GM12878 (cell line): ENCODE data around the gene EPO. TPM values are rescaled to one million over a fixed set of nuclear protein-coding genes. Genes with fewer than 3 reads are reported as not detected.
A peak's percentile ranks its signal among the peaks of the same experiment; 100 is the strongest.

ENCODE experiments used
- ATF3 ChIP-seq: IDR thresholded peaks from 2 replicates; pipeline ENCODE4 v1.6.1; 2011; ENCODE audit warnings: low read depth, mild to moderate bottlenecking, low read length, moderate library complexity, borderline replicate concordance; ENCODE audit errors: extremely low read depth
- CHD2 ChIP-seq: IDR thresholded peaks from 2 replicates; pipeline ENCODE4 v1.6.1; 2011; ENCODE audit warnings: low read depth, low read length, improper control_type of control experiment, borderline replicate concordance
- ELK1 ChIP-seq: IDR thresholded peaks from 2 replicates; pipeline ENCODE4 v1.6.1; 2012; ENCODE audit warnings: low read depth, low read length, improper control_type of control experiment
- GATAD2B ChIP-seq: fragments of 450-650 bp; conservative IDR thresholded peaks from 2 replicates; pipeline ENCODE4 v1.6.1; 2017; ENCODE audit warnings: low read depth, mild to moderate bottlenecking, moderate library complexity
- HDGF ChIP-seq: fragments of 450-650 bp; IDR thresholded peaks from 2 replicates; pipeline ENCODE4 v1.6.1; 2016; ENCODE audit warnings: antibody characterized with exemption
- KAT2A ChIP-seq: conservative IDR thresholded peaks from 2 replicates; pipeline ENCODE4 v1.6.1; 2011; ENCODE audit warnings: low read depth, low read length; ENCODE audit not compliant: control insufficient read depth
- NFYB ChIP-seq: IDR thresholded peaks from 2 replicates; pipeline ENCODE4 v1.6.1; 2011; ENCODE audit warnings: low read depth, mild to moderate bottlenecking, low read length, improper control_type of control experiment, moderate library complexity; ENCODE audit not compliant: insufficient read depth
- NR2F1 ChIP-seq: fragments of 450-650 bp; conservative IDR thresholded peaks from 2 replicates; pipeline ENCODE4 v1.6.1; 2017; ENCODE audit warnings: mild to moderate bottlenecking
- POLR2AphosphoS2 ChIP-seq: IDR thresholded peaks from 2 replicates; pipeline ENCODE4 v1.6.1; 2011; ENCODE audit warnings: low read depth, mild to moderate bottlenecking, low read length, improper control_type of control experiment, moderate library complexity
- RB1 ChIP-seq: fragments of 450-650 bp; formaldehyde crosslinking; IDR thresholded peaks from 2 replicates; pipeline ENCODE4 v1.6.1; 2017; ENCODE audit warnings: mild to moderate bottlenecking, borderline replicate concordance
- RFX5 ChIP-seq: IDR thresholded peaks from 2 replicates; pipeline ENCODE4 v1.6.1; 2011; ENCODE audit warnings: low read depth, low read length, improper control_type of control experiment
- SMAD1 ChIP-seq: fragments of 450-650 bp; IDR thresholded peaks from 2 replicates; pipeline ENCODE4 v1.6.1; 2018; ENCODE audit warnings: mild to moderate bottlenecking, low read depth; ENCODE audit not compliant: partially characterized antibody
- SMARCA5 ChIP-seq: fragments of 450-650 bp; IDR thresholded peaks from 2 replicates; pipeline ENCODE4 v1.6.1; 2017; ENCODE audit warnings: mild to moderate bottlenecking
- SPI1 ChIP-seq: IDR thresholded peaks from 2 replicates; pipeline ENCODE4 v1.6.1; 2011; ENCODE audit warnings: low read depth, mild to moderate bottlenecking, low read length, moderate library complexity, borderline replicate concordance; ENCODE audit not compliant: insufficient read depth
- SREBF1 ChIP-seq: IDR thresholded peaks from 2 replicates; pipeline ENCODE4 v1.6.1; 2012; ENCODE audit warnings: mild to moderate bottlenecking, low read length
- polyA plus RNA-seq, 11 experiments: library from polyadenylated mRNA; depleted of rRNA in 4 of 11; unstranded in 6 of 11; stranded (reverse) in 5 of 11; fragments of >200 nt; fragmentation: Nextera tagmentation in 4 of 11; fragmentation: Illumina TruSeq in 1 of 11; extraction: Ambion mirVana in 4 of 11; extraction: Trizol in 1 of 11; gene quantifications; 1 replicate in 1 of 11; 2 replicates in 10 of 11; pipeline versions ENCODE4 v1.2.1 to v1.2.3, GENCODE V29; 2011 to 2016; ENCODE audit warnings: inconsistent platforms in 2 of 11, missing spikeins in 2 of 11, low read depth in 1 of 11
- total RNA-seq, 4 experiments: library from RNA; depleted of rRNA in 3 of 4; stranded (reverse); fragments of >200 nt in 3 of 4; fragmentation: Illumina TruSeq in 1 of 4; extraction: Trizol in 1 of 4; gene quantifications; 2 replicates each; pipeline versions ENCODE4 v1.2.1 to v1.2.3, GENCODE V29; 2013 to 2021
- TF ChIP-seq, protein P1 (sequence below): fragments of 450-650 bp; conservative IDR thresholded peaks from 2 replicates; pipeline ENCODE4 v1.6.1; 2017; ENCODE audit warnings: mild to moderate bottlenecking, moderate library complexity
- TF ChIP-seq, protein P2 (sequence below): fragments of 150-350 bp; IDR thresholded peaks from 2 replicates; pipeline ENCODE4 v1.6.1; 2016; ENCODE audit warnings: low read depth, low read length
- TF ChIP-seq, protein P3 (sequence below): fragments of 450-650 bp; IDR thresholded peaks from 2 replicates; pipeline ENCODE4 v1.6.1; 2017; ENCODE audit warnings: borderline replicate concordance
- TF ChIP-seq, protein P4 (sequence below): fragments of 450-650 bp; IDR thresholded peaks from 2 replicates; pipeline ENCODE4 v1.6.1; 2017; ENCODE audit warnings: low read depth, mild to moderate bottlenecking, moderate library complexity

EPO gene
- total and polyA plus RNA-seq, 10 of the 15 experiments (the other 5 are each of a cell fraction or from before 2014, with no cell fraction given): 0.06 to 0.19 TPM; not detected in 8

DNA sequence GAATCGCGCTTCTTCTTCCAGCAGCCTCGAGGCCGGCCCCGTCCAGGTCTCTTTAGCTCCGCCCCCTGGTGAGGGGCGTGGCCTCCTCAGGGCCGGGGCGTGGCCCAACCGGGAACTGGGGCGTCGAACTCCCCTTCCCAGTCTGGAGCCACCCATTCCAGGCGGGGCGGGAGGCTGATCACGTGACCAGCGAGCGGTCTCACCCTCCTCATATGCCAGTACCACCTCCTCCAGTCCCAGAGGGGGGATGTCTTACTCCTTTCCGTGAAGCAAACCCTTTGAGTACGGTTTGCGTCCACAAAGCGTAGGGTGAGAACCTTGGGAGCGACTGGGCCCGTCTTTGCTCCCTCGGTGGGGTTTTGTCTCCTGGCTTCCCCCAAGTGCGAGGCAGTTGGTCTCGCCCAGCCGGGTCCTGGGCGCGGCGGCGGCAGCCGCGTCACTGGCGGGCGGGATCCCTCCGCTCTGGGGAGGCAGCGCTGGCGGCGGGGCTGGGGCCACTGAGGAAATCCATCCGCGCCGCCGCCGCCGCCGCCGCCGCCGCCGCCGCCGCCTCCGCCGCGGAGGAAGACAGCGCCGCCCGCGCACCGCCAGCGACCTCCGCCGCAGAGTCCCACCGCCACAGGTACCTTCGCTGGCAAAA lies 46.8 kb upstream of the EPO start, which contains the start of gene GNB2 (continued):
- TF ChIP-seq NFYB (no peak), ATF3 (peak; percentile 28; the same call in 1 of the 2 replicates), HDGF (peak; percentile 96), ELK1 (0 out of 2 replicates have a peak, but pooled peaks have one; percentile 37), RFX5 (0 out of 2 replicates have a peak, but pooled peaks have one; percentile 28), RB1 (peak; percentile 97; the same call in 1 of the 2 replicates), POLR2AphosphoS2 (no peak), SPI1 (no peak; the same call in 1 of the 2 replicates), SMARCA5 (peak; percentile 95), CHD2 (peak; percentile 97), SREBF1 (peak; percentile 97), KAT2A (no peak), GATAD2B (peak; percentile 99), NR2F1 (peak; percentile 86), SMAD1 (no peak)
- TF ChIP-seq, protein P1, sequence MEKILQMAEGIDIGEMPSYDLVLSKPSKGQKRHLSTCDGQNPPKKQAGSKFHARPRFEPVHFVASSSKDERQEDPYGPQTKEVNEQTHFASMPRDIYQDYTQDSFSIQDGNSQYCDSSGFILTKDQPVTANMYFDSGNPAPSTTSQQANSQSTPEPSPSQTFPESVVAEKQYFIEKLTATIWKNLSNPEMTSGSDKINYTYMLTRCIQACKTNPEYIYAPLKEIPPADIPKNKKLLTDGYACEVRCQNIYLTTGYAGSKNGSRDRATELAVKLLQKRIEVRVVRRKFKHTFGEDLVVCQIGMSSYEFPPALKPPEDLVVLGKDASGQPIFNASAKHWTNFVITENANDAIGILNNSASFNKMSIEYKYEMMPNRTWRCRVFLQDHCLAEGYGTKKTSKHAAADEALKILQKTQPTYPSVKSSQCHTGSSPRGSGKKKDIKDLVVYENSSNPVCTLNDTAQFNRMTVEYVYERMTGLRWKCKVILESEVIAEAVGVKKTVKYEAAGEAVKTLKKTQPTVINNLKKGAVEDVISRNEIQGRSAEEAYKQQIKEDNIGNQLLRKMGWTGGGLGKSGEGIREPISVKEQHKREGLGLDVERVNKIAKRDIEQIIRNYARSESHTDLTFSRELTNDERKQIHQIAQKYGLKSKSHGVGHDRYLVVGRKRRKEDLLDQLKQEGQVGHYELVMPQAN: peak; percentile 93
- TF ChIP-seq, protein P2, sequence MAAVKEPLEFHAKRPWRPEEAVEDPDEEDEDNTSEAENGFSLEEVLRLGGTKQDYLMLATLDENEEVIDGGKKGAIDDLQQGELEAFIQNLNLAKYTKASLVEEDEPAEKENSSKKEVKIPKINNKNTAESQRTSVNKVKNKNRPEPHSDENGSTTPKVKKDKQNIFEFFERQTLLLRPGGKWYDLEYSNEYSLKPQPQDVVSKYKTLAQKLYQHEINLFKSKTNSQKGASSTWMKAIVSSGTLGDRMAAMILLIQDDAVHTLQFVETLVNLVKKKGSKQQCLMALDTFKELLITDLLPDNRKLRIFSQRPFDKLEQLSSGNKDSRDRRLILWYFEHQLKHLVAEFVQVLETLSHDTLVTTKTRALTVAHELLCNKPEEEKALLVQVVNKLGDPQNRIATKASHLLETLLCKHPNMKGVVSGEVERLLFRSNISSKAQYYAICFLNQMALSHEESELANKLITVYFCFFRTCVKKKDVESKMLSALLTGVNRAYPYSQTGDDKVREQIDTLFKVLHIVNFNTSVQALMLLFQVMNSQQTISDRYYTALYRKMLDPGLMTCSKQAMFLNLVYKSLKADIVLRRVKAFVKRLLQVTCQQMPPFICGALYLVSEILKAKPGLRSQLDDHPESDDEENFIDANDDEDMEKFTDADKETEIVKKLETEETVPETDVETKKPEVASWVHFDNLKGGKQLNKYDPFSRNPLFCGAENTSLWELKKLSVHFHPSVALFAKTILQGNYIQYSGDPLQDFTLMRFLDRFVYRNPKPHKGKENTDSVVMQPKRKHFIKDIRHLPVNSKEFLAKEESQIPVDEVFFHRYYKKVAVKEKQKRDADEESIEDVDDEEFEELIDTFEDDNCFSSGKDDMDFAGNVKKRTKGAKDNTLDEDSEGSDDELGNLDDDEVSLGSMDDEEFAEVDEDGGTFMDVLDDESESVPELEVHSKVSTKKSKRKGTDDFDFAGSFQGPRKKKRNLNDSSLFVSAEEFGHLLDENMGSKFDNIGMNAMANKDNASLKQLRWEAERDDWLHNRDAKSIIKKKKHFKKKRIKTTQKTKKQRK: no peak
- TF ChIP-seq, protein P3, sequence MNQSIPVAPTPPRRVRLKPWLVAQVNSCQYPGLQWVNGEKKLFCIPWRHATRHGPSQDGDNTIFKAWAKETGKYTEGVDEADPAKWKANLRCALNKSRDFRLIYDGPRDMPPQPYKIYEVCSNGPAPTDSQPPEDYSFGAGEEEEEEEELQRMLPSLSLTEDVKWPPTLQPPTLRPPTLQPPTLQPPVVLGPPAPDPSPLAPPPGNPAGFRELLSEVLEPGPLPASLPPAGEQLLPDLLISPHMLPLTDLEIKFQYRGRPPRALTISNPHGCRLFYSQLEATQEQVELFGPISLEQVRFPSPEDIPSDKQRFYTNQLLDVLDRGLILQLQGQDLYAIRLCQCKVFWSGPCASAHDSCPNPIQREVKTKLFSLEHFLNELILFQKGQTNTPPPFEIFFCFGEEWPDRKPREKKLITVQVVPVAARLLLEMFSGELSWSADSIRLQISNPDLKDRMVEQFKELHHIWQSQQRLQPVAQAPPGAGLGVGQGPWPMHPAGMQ: no peak
- TF ChIP-seq, protein P4, sequence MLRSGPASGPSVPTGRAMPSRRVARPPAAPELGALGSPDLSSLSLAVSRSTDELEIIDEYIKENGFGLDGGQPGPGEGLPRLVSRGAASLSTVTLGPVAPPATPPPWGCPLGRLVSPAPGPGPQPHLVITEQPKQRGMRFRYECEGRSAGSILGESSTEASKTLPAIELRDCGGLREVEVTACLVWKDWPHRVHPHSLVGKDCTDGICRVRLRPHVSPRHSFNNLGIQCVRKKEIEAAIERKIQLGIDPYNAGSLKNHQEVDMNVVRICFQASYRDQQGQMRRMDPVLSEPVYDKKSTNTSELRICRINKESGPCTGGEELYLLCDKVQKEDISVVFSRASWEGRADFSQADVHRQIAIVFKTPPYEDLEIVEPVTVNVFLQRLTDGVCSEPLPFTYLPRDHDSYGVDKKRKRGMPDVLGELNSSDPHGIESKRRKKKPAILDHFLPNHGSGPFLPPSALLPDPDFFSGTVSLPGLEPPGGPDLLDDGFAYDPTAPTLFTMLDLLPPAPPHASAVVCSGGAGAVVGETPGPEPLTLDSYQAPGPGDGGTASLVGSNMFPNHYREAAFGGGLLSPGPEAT: peak; percentile 95
